Fibroblast of lung (primary cell): ENCODE results near the gene ZNF207. TPM values are rescaled to one million over a fixed set of nuclear protein-coding genes. Genes with fewer than 3 reads are reported as not detected.
A peak's percentile ranks its signal among the peaks of the same experiment; 100 is the strongest.

Source experiments
- DNase-seq, 2 donors: peaks; one replicate each; pipeline versions ENCODE4 v3.0.0 to v3.0.0-alpha.2; 2010; ENCODE audit warnings: low read depth in 2 of 2
- H2AFZ ChIP-seq: 2 replicates; pipeline ENCODE4 v1.5.1; 2012; ENCODE audit warnings: low read length, control low read depth, inconsistent platforms
- H3K27ac ChIP-seq: 2 replicates; pipeline ENCODE4 v1.5.1; 2011; ENCODE audit warnings: low read length, control low read depth; ENCODE audit not compliant: insufficient read depth
- H3K27me3 ChIP-seq: 2 replicates; pipeline ENCODE4 v1.5.1; 2011; ENCODE audit warnings: mild to moderate bottlenecking, low read length; ENCODE audit not compliant: control insufficient read depth, insufficient read depth
- H3K36me3 ChIP-seq: 2 replicates; pipeline ENCODE4 v1.5.1; 2011; ENCODE audit warnings: low read length; ENCODE audit not compliant: control insufficient read depth, insufficient read depth
- H3K4me1 ChIP-seq: 2 replicates; pipeline ENCODE4 v1.5.1; 2011; ENCODE audit warnings: low read length; ENCODE audit not compliant: control insufficient read depth, insufficient read depth; ENCODE audit errors: extremely low read depth
- H3K4me2 ChIP-seq: 2 replicates; pipeline ENCODE4 v1.5.1; 2011; ENCODE audit warnings: low read length, control low read depth; ENCODE audit not compliant: insufficient read depth; ENCODE audit errors: extremely low read depth
- H3K4me3 ChIP-seq, 4 experiments: fragments of 200-600 bp in 1 of 4; sonication (generic) in 1 of 4; replicated peaks in 1 of 4; 2 replicates each; pipeline ENCODE4 v1.5.1; 2011 to 2016; ENCODE audit warnings: low read length in 4 of 4, low read depth in 3 of 4, mild to moderate bottlenecking in 3 of 4, control low read depth in 2 of 4, inconsistent platforms in 1 of 4, mixed read lengths in 1 of 4; ENCODE audit not compliant: insufficient read depth in 1 of 4; ENCODE audit errors: control extremely low read depth in 1 of 4
- H3K79me2 ChIP-seq: 2 replicates; pipeline ENCODE4 v1.5.1; 2012; ENCODE audit warnings: mild to moderate bottlenecking, low read length, inconsistent platforms; ENCODE audit not compliant: control insufficient read depth, insufficient read depth
- H3K9ac ChIP-seq: 2 replicates; pipeline ENCODE4 v1.5.1; 2011; ENCODE audit warnings: mild to moderate bottlenecking, low read length, control low read depth; ENCODE audit not compliant: insufficient read depth
- H3K9me3 ChIP-seq: 2 replicates; pipeline ENCODE4 v1.5.1; 2012; ENCODE audit warnings: low read depth, low read length; ENCODE audit not compliant: control insufficient read depth, insufficient read depth
- H4K20me1 ChIP-seq: 2 replicates; pipeline ENCODE4 v1.5.1; 2011; ENCODE audit warnings: low read length; ENCODE audit not compliant: control insufficient read depth, insufficient read depth; ENCODE audit errors: extremely low read depth
- CTCF ChIP-seq, 2 donors: IDR thresholded peaks in 1 of 2; conservative IDR thresholded peaks in 1 of 2; 1 replicate in 1 of 2; 2 replicates in 1 of 2; pipeline ENCODE4 v1.5.1; 2011 to 2012; ENCODE audit warnings: low read length in 2 of 2, control low read depth in 1 of 2, inconsistent platforms in 1 of 2, low read depth in 1 of 2, mild to moderate bottlenecking in 1 of 2
- EZH2 ChIP-seq: IDR thresholded peaks from 2 replicates; pipeline ENCODE4 v1.5.1; 2012; ENCODE audit warnings: low read length, control low read depth, mild to moderate bottlenecking; ENCODE audit errors: missing control alignments
- polyA plus RNA-seq, 2 donors: library from polyadenylated mRNA; depleted of rRNA in 1 of 2; stranded (reverse) in 1 of 2; unstranded in 1 of 2; fragments of >200 nt; gene quantifications; 2 replicates each; pipeline ENCODE4 v1.2.1, GENCODE V29; 2011 to 2012; ENCODE audit warnings: missing spikeins in 1 of 2
- total RNA-seq: library from RNA; depleted of rRNA; stranded (reverse); fragments of >200 nt; gene quantifications from 2 replicates; pipeline ENCODE4 v1.2.1, GENCODE V29; 2014

ZNF207 gene
- total and polyA plus RNA-seq, 2 donors (not counting 1 experiment from before 2014, with no cell fraction given), result 75.3 to 279 TPM

DNA sequence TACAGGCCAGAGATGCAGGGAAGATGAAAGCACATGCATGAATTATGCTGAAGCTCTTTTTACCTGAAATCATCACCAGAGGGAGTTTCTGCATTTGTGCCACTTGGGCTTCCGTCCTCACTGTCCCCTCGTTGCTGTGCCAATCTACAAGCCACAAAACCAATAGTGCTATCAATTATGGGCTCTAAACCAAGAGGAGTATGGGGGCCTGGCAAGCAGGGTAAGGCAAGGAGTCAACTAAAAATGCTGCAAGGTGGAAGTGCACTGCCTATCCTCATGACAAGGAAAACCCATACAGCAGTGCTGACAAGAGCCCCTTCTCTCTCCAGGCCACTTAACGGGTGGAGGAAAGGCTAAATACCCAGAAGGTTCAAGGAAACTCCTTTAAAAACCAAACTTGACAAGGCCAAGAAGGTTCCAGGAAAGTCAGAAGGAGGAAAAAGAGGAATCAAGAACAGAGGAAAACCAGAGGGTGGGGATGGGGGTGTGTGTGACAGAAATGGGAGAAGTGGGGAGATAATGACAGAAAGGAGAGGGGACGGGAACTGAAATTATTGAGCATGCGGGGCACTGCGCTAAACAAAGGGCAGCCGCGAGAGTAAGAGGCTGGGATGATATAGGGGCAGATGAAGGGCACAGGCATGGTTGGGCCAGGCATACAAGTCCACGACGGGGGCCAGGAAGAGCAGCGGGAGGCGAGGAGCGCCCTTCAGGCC lies 8.7 kb upstream of the ZNF207 start:
- Histone ChIP-seq H3K4me1 (no peaks in the 10 kb centered on the region), H3K27me3 (no peaks in the 10 kb centered on the region), H3K27ac (peak overlapping the region; percentile 58), H3K4me2 (peak overlapping the region; percentile 86), H3K9ac (peak overlapping the region; percentile 69), H3K9me3 (no peaks in the 10 kb centered on the region), H4K20me1 (no peaks in the 10 kb centered on the region), H2AFZ (peak overlapping the region; percentile 90), H3K36me3 (no peaks in the 10 kb centered on the region), H3K79me2 (no peaks in the 10 kb centered on the region), H3K4me3 (peak overlapping the region; percentile 59 to 76 (median 65))
- TF ChIP-seq CTCF (conservative IDR thresholded peaks at IDR 0.05 in 1 of 2, IDR thresholded peaks at IDR 0.05 in 1 of 2; ENCODE audit: low read depth in 1 of 2, low read length in 2 of 2), result no peak
- no peak for TF ChIP-seq EZH2
- DNase-seq, result peak; percentile 26 to 29

- Histone ChIP-seq H3K27me3 (no peaks in the 10 kb centered on the region), H3K36me3 (no peaks in the 10 kb centered on the region), H3K4me2 (peak within 1 kb of the TSS; percentile 86), H2AFZ (peak within 1 kb of the TSS; percentile 90), H3K9me3 (no peaks in the 10 kb centered on the region), H3K27ac (peak within 1 kb of the TSS; percentile 58), H3K9ac (peak within 1 kb of the TSS; percentile 69), H3K4me3 (peak within 1 kb of the TSS; percentile 59 to 76 (median 65)), H3K79me2 (no peaks in the 10 kb centered on the region), H4K20me1 (no peaks in the 10 kb centered on the region), H3K4me1 (no peaks in the 10 kb centered on the region)
- peak; percentile 71 to 83 for DNase-seq
- TF ChIP-seq EZH2 (no peak), CTCF (conservative IDR thresholded peaks at IDR 0.05 in 1 of 2, IDR thresholded peaks at IDR 0.05 in 1 of 2; ENCODE audit: low read depth in 1 of 2, low read length in 2 of 2) (no peak)
Observed at GRCh38 chr17:32341857-32342602, 7.9 kb upstream of the ZNF207 start, which contains the start of gene C17orf75. Gene C17orf75 (minus strand): TSS chr17:32342173. CDS start chr17:32342139, 34 bp downstream.

GRCh38 chr17:32342603-32343325 lies 7.2 kb upstream of the ZNF207 start:
- peak overlapping the region; percentile 51 for H2AFZ ChIP-seq
- TF ChIP-seq CTCF (conservative IDR thresholded peaks at IDR 0.05 in 1 of 2, IDR thresholded peaks at IDR 0.05 in 1 of 2; ENCODE audit: low read depth in 1 of 2, low read length in 2 of 2) (no peak), EZH2 (no peak)
- no peaks in the 10 kb centered on the region for H4K20me1 ChIP-seq
- no peaks in the 10 kb centered on the region for H3K4me1 ChIP-seq
- peak overlapping the region in 3 of 4 experiments; percentile 27 to 76 (median 67) for H3K4me3 ChIP-seq
- no peak overlapping the region for H3K27ac ChIP-seq
- no peaks in the 10 kb centered on the region for H3K27me3 ChIP-seq
- no peaks in the 10 kb centered on the region for H3K36me3 ChIP-seq
- H3K79me2 ChIP-seq, result no peaks in the 10 kb centered on the region
- no peaks in the 10 kb centered on the region for H3K9me3 ChIP-seq
- H3K9ac ChIP-seq, result no peak overlapping the region
- DNase-seq, result no peak
- H3K4me2 ChIP-seq, result peak overlapping the region; percentile 13
